ENCODE data around the gene SMTNL1. TPM values are rescaled to one million over a fixed set of nuclear protein-coding genes. Genes with fewer than 3 reads are reported as not detected.

SMTNL1 gene
- total RNA-seq, 3 donors from 2014 or later: not detected

DNA sequence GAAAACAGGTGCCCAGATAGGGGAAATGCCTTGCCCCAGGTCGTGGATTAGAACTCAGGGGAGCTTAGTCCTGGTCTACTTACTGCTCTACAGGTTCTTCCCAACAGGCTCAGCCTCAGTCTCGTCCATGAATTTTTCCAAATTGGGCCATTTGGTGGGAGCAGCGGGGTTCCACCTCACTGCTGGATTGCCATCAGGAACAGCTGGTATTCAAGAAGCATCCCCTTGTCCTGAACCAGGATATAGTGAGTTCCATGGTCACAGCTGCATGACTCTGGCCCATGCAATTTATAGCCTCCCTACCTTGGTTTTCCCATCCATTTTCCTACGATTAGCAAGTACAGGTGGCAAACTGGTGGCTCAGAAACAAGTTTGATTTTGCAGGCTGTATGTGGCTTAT, 36.7 kb downstream of the SMTNL1 start:
- TF ChIP-seq, protein P1, sequence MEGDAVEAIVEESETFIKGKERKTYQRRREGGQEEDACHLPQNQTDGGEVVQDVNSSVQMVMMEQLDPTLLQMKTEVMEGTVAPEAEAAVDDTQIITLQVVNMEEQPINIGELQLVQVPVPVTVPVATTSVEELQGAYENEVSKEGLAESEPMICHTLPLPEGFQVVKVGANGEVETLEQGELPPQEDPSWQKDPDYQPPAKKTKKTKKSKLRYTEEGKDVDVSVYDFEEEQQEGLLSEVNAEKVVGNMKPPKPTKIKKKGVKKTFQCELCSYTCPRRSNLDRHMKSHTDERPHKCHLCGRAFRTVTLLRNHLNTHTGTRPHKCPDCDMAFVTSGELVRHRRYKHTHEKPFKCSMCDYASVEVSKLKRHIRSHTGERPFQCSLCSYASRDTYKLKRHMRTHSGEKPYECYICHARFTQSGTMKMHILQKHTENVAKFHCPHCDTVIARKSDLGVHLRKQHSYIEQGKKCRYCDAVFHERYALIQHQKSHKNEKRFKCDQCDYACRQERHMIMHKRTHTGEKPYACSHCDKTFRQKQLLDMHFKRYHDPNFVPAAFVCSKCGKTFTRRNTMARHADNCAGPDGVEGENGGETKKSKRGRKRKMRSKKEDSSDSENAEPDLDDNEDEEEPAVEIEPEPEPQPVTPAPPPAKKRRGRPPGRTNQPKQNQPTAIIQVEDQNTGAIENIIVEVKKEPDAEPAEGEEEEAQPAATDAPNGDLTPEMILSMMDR (IDR thresholded peaks at IDR 0.05): no peak
- no peaks in the 10 kb centered on the region for H3K4me1 ChIP-seq (ENCODE audit: low read depth)
- no peak overlapping the region for H3K4me3 ChIP-seq
- intact Hi-C loops (cut with DNase I, micrococcal nuclease): loop anchor here in 1 of 2 donors (5.0 kb wide), 1 partner anchor 68 kb away; no protein-coding TSS in a partner anchor
- H3K9me3 ChIP-seq: no peaks in the 10 kb centered on the region
- DNase-seq (no peak), ATAC-seq (no peak)
- H3K36me3 ChIP-seq (ENCODE audit: low read depth): no peaks in the 10 kb centered on the region

DNA sequence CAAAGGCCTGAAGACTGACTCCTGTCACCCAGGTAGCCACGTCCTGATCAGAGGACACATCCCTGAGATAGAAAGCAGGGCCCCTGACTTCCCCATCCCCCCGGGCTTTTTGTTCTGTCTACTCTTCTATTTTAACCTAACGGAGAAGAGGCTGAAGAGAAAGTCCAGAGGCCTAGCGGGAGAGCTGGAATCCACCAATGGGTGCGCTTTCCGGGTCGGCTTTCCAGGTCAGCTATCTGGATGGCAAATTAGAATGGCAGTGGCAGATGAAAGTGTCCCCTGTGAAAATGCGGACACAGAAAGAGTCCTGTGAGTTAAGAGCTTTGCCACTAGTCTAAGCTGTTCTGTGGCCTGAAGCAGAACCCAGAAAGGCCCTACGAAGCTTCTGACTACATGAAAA, 46.9 kb downstream of the SMTNL1 start:
- ATAC-seq (no peak), DNase-seq (no peak)
- intact Hi-C loops (cut with DNase I, micrococcal nuclease): no loop called here

DNA sequence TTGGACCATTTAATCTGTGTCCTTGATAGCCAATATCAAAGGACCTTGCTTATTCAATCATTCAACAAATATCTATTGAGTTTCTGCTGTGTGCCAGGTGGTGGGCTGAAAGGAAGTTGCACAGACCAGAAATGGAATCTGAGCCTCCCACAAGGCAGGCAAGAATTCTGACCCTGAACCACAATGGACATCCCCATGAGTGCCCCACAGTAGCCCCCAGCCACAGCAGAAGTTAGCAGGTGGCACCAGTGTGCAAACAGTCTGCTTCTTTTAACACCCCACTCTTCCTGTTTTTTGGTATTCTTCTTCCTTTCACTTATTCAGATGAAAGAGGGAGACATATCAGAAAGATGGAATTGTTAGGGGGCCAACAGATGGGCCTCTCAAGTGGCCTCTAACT, 47.9 kb downstream of the SMTNL1 start:
- DNase-seq: no peak
- no peaks in the 10 kb centered on the region for H3K4me1 ChIP-seq (ENCODE audit: low read depth)
- no peaks in the 10 kb centered on the region for H3K9me3 ChIP-seq
- no peak overlapping the region for H3K4me3 ChIP-seq
- TF ChIP-seq, protein P1 (IDR thresholded peaks at IDR 0.05): no peak
- no peaks in the 10 kb centered on the region for H3K36me3 ChIP-seq (ENCODE audit: low read depth)
- ATAC-seq: no peak
- intact Hi-C loops (cut with DNase I, micrococcal nuclease): no loop called here

More for the DNA sequence above, 46.9 kb downstream of the SMTNL1 start:
- Histone ChIP-seq H3K36me3 (ENCODE audit: low read depth) (no peaks in the 10 kb centered on the region), H3K9me3 (no peaks in the 10 kb centered on the region), H3K4me3 (no peak overlapping the region), H3K4me1 (ENCODE audit: low read depth) (no peaks in the 10 kb centered on the region)
- TF ChIP-seq, protein P1 (IDR thresholded peaks at IDR 0.05): no peak

DNA sequence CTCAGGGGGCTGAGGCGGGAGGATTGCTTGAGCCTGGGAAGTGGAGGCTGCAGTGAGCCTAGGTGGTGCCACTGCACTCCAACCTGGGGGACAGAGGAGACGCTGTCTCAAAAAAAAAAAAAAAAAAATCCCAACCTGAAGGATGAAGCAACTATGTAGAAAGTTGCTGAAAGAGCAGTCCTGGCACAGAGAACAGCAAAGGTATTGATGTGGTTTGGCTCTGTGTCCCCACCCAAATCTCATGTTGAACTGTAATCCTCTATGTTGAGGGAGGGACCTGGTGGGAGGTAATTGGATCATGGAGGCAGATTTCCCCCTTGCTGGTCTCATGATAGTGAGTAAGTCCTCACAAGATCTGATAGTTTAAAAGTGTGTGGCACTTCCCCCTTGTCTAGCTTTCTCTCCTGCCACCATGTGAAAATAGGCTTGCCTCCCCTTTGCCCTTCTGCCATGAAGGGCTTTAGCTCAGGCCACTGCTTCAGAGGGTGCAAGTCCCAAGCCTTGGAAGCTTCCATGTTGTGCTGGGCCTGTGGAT, 49.4 kb downstream of the SMTNL1 start:
- H3K4me1 ChIP-seq (ENCODE audit: low read depth): no peaks in the 10 kb centered on the region
- no peak overlapping the region for H3K4me3 ChIP-seq
- TF ChIP-seq, protein P1 (IDR thresholded peaks at IDR 0.05): no peak
- no peaks in the 10 kb centered on the region for H3K36me3 ChIP-seq (ENCODE audit: low read depth)
- DNase-seq (no peak), ATAC-seq (no peak)
- no peaks in the 10 kb centered on the region for H3K9me3 ChIP-seq
- intact Hi-C loops (cut with DNase I, micrococcal nuclease): no loop called here

DNA sequence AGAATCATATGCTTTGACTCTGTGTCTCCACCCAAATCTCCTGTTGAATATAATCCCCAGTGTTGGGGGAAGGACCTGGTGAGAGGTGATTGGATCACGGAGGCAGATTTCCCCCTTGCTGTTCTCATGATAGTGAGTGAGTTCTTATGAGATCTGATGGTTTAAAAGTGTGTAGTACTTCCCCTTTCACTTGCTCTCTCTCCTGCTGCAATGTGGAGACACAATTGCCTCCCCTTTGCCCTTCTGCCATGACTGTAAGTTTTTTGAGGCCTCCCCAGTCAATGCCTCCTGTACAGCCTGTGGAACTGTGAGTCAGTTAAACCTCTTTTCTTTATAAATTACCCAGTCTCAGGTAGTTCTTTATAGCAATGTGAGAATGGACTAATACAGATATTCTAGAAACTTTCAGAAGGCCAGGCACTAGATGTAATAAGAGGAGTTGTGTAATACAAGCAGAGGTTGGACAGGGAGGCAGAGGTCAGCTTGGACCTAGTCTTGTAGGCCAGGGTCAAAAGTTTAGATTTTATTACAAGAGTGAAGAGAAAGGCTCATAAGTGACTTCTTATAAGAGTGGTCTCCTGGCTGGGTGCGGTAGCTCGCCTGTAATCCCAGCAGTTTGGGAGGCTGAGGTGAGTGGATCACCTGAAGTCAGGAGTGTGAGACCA, 50.8 kb downstream of the SMTNL1 start:
- H3K9me3 ChIP-seq: no peaks in the 10 kb centered on the region
- intact Hi-C loops (cut with DNase I, micrococcal nuclease): no loop called here
- H3K4me1 ChIP-seq (ENCODE audit: low read depth): no peaks in the 10 kb centered on the region
- H3K36me3 ChIP-seq (ENCODE audit: low read depth): no peaks in the 10 kb centered on the region
- no peak overlapping the region for H3K4me3 ChIP-seq
- DNase-seq (no peak), ATAC-seq (no peak)
- TF ChIP-seq, protein P1 (IDR thresholded peaks at IDR 0.05): no peak
